GM12874 (cell line): Measurements from ENCODE around the gene LRFN3.

Experiments used
- CTCF ChIP-seq: IDR thresholded peaks from 2 replicates; pipeline ENCODE4 v1.5.1; 2011; ENCODE audit warnings: low read depth, mild to moderate bottlenecking, control low read depth, low read length, moderate library complexity; ENCODE audit not compliant: insufficient read depth

The LRFN3 gene

GRCh38 chr19:35935911-35936737, at the start of gene LRFN3:
TSS of gene LRFN3 (plus strand) at chr19:35936374. CDS start at chr19:35939426, 3,052 bp downstream.
- no peak for TF ChIP-seq CTCF

- TF ChIP-seq CTCF, result no peak
Measured at GRCh38 chr19:35887197-35887596, 49.0 kb upstream of the LRFN3 start.

- no peak for TF ChIP-seq CTCF
Measured at GRCh38 chr19:35888398-35888797, 47.8 kb upstream of the LRFN3 start.

- no peak for TF ChIP-seq CTCF
Measured at GRCh38 chr19:35889370-35890112, 46.6 kb upstream of the LRFN3 start.

- no peak for TF ChIP-seq CTCF
Measured at GRCh38 chr19:35890113-35890650, 46.0 kb upstream of the LRFN3 start.

- no peak for TF ChIP-seq CTCF
Measured at GRCh38 chr19:35894342-35894741, 41.8 kb upstream of the LRFN3 start.

GRCh38 chr19:35895911-35896642, 40.1 kb upstream of the LRFN3 start:
- TF ChIP-seq CTCF, result no peak
